Psoas muscle (tissue), 8 donors: ENCODE data around the gene CD68. TPM values are rescaled to one million over a fixed set of nuclear protein-coding genes. Genes with fewer than 3 reads are reported as not detected.

ENCODE experiments used
- ATAC-seq, 4 donors: fragments of 200-7000 bp; cut with Tn5 transposase; one replicate each; pipeline ENCODE4 v1.9.1; 2020; ENCODE audit warnings: moderate library complexity in 3 of 4, mild to moderate bottlenecking in 2 of 4
- DNase-seq, 2 donors: peaks; one replicate each; pipeline ENCODE4 v3.0.0-alpha.2; 2020
- H3K27ac ChIP-seq: fragments of 200-600 bp; one replicate; pipeline ENCODE4 v1.8.0; 2022
- H3K27me3 ChIP-seq, 3 donors: fragments of 200-600 bp in 1 of 3; one replicate each; pipeline versions ENCODE4 v1.6.1 to v1.8.0; 2013 to 2022; ENCODE audit warnings: low read length in 2 of 3, mild to moderate bottlenecking in 2 of 3, moderate library complexity in 1 of 3; ENCODE audit not compliant: insufficient read depth in 3 of 3
- H3K36me3 ChIP-seq, 2 donors: fragments of 200-600 bp in 1 of 2; one replicate each; pipeline versions ENCODE4 v1.6.1 to v1.8.0; 2013 to 2022; ENCODE audit warnings: low read depth in 1 of 2, mild to moderate bottlenecking in 1 of 2, moderate library complexity in 1 of 2; ENCODE audit not compliant: insufficient read depth in 1 of 2
- H3K4me1 ChIP-seq: fragments of 200-600 bp; one replicate; pipeline ENCODE4 v1.8.0; 2022
- H3K4me3 ChIP-seq: fragments of 200-600 bp; one replicate; pipeline ENCODE4 v1.8.0; 2022; ENCODE audit warnings: mild to moderate bottlenecking
- H3K9me3 ChIP-seq: fragments of 200-600 bp; one replicate; pipeline ENCODE4 v1.8.0; 2022
- CTCF ChIP-seq: fragments of 200-600 bp; IDR thresholded peaks from one replicate; pipeline ENCODE4 v1.8.0; 2022; ENCODE audit warnings: antibody characterized with exemption
- WGBS, 3 donors: extraction: QIAGEN DNeasy Blood & Tissue Kit; methylation state at CpG; one replicate each; pipeline versions ENCODE4 v1.1.6 to v1.1.7; 2013; 5-methylcytosine and 5-hydroxymethylcytosine counted together
- intact Hi-C, 2 donors: fragments of 100-400 bp; cut with DNase I; formaldehyde crosslinking; loops; one replicate each; pipeline versions ENCODE4 v1.11.0 to v1.14.2; 2022
- polyA plus RNA-seq, 3 donors: library from polyadenylated mRNA; stranded (reverse); fragments of 200-250 nt; gene quantifications; one replicate each; pipeline ENCODE4 v1.2.3, GENCODE V29; 2013
- total RNA-seq, 4 donors: library from RNA; stranded (reverse); fragmentation: NEBNext Ultra II Directional in 2 of 4; extraction: Animal tissue kit (Norgen Biotek cat#: 25700) in 2 of 4; gene quantifications; one replicate each; pipeline versions ENCODE4 v1.2.1 to v1.2.4, GENCODE V29; 2021 to 2023
- donor health status: healthy with polysubstance abuse.
- donor health status: DM: no; HTN: no; CAD: no; lungs with moderate emphysema.
- donor health status: Bipolar disorder and iron deficiency.
- donor health status: healthy.
- donor health status: DM: yes; HTN: yes; CAD: no.
- donor health status: DM: no; HTN: no; CAD: no.
- donor health status: DM: no; HTN: no; CAD: no.
- donor health status: DM: yes; HTN: yes; CAD: no.

CD68 gene
- total and polyA plus RNA-seq, 7 donors = 15.8 to 298 (median 21.8) TPM

DNA sequence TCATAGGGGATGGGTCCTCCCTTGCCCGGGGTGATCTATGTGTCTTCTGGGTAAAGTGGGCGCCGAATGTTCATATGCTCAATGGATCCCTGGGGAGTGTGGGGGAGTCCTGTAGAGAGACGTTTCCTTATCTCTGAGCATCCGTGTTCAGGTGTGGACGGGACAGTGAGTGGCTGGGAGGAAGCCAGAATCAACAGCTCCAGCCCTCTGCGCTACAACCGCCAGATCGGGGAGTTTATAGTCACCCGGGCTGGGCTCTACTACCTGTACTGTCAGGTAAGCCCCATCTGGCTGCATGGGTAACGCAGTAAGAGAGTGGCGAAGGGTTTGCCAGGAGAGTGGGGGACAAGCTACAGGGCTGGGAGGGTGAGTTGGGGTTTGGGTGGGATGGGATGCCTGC lies 22.8 kb upstream of the CD68 start:
- no peak for TF ChIP-seq CTCF
- WGBS, 3 donors = 86 to 89% (median 87%) methylated on average over 12 of the region's 12 CpGs
- Histone ChIP-seq H3K4me3 (no peak overlapping the region), H3K4me1 (peaks cover 29% of the 10 kb centered on the region), H3K36me3 (no peaks in the 10 kb centered on the region), H3K27me3 (no peaks in the 10 kb centered on the region), H3K9me3 (no peaks in the 10 kb centered on the region), H3K27ac (no peak overlapping the region)
- intact Hi-C loops = no loop called here
- DNase-seq (no peak), ATAC-seq (no peak)

DNA sequence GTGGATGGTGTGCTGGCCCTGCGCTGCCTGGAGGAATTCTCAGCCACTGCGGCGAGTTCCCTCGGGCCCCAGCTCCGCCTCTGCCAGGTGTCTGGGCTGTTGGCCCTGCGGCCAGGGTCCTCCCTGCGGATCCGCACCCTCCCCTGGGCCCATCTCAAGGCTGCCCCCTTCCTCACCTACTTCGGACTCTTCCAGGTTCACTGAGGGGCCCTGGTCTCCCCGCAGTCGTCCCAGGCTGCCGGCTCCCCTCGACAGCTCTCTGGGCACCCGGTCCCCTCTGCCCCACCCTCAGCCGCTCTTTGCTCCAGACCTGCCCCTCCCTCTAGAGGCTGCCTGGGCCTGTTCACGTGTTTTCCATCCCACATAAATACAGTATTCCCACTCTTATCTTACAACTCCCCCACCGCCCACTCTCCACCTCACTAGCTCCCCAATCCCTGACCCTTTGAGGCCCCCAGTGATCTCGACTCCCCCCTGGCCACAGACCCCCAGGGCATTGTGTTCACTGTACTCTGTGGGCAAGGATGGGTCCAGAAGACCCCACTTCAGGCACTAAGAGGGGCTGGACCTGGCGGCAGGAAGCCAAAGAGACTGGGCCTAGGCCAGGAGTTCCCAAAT lies 22.2 kb upstream of the CD68 start:
- no peak overlapping the region for H3K4me3 ChIP-seq
- no peak for DNase-seq
- H3K9me3 ChIP-seq = no peaks in the 10 kb centered on the region
- TF ChIP-seq CTCF = no peak
- no peak for ATAC-seq
- no peaks in the 10 kb centered on the region for H3K36me3 ChIP-seq
- 59 to 67% (median 66%) methylated on average over 16 to 19 of the region's 19 CpGs for WGBS, 3 donors
- H3K27ac ChIP-seq = peak overlapping the region; percentile 94
- intact Hi-C loops = no loop called here
- H3K4me1 ChIP-seq = peaks cover 29% of the 10 kb centered on the region
- H3K27me3 ChIP-seq = no peaks in the 10 kb centered on the region

DNA sequence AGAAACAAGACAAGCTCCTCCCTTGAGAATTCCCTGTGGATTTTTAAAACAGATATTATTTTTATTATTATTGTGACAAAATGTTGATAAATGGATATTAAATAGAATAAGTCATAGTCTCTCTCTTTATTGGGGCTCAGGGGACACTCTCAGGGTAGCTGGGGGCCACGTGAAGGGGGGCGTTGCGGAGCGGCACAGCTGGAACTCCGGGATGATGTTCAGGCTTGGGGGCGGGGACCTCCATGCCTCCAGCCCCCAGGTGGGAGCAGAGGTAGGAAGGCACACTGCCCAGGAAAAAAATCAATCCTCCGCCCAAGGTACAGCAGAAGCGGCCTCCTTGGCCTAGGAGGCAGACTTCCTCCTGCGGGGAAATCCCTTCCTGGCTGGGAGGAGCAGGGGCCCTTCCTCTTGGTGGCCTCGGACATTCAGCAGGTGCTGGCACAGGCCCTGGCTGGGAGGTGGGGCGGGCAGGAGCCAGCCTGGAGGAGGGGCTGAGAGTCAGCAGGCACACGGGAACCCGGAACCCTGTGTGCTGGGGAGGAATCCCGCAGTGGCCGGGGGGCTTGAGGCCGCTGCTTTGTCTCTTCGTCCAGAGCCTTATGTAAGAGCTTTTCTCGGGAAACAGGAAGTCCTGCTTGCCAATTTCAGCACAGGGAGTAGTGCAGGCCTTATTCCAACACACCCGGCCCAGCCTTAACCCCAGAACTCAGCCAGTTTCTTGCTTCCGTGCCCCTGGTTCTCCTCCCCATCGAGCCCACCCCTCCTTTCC lies 21.5 kb upstream of the CD68 start:
- 5 to 13% (median 6%) methylated on average over 19 to 21 of the region's 21 CpGs for WGBS, 3 donors
- Histone ChIP-seq H3K36me3 (peaks cover 0 to under 1% of the 10 kb centered on the region in 2 donors), H3K27me3 (no peaks in the 10 kb centered on the region), H3K9me3 (no peaks in the 10 kb centered on the region), H3K4me1 (peaks cover 35% of the 10 kb centered on the region), H3K4me3 (peak overlapping the region; percentile 96), H3K27ac (peak overlapping the region; percentile 94)
- no peak for TF ChIP-seq CTCF
- ATAC-seq (peak; percentile 36 to 51 (median 40)), DNase-seq (peak; percentile 82 to 91)
- intact Hi-C loops = loop anchor here in 1 of 2 donors (2.0 kb wide), 1 partner anchor 203 kb away; the partner anchor contains the start of gene TMEM95

DNA sequence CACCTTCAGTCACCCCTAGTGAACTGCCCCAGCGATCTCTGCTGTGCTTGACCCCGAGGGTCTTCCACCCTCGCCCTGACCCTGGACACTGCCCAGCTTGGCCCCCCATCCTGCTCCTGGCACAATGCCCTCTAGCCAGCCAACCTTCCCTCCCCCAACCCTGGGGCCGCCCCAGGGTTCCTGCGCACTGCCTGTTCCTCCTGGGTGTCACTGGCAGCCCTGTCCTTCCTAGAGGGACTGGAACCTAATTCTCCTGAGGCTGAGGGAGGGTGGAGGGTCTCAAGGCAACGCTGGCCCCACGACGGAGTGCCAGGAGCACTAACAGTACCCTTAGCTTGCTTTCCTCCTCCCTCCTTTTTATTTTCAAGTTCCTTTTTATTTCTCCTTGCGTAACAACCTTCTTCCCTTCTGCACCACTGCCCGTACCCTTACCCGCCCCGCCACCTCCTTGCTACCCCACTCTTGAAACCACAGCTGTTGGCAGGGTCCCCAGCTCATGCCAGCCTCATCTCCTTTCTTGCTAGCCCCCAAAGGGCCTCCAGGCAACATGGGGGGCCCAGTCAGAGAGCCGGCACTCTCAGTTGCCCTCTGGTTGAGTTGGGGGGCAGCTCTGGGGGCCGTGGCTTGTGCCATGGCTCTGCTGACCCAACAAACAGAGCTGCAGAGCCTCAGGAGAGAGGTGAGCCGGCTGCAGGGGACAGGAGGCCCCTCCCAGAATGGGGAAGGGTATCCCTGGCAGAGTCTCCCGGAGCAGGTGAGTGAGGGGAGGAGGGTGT lies 20.7 kb upstream of the CD68 start, which contains the start of gene TNFSF13:
TNFSF13 (plus strand) TSS at position 207 of the 776 bp plus-strand sequence; CDS start at position 497, 290 bp downstream.
- H3K9me3 ChIP-seq = no peaks in the 10 kb centered on the region
- intact Hi-C loops = loop anchor here in 1 of 2 donors (2.0 kb wide), 1 partner anchor 204 kb away; the partner anchor contains the start of gene TMEM95
- no peaks in the 10 kb centered on the region for H3K27me3 ChIP-seq
- ATAC-seq (no peak), DNase-seq (peak; percentile 60 to 75)
- peaks cover 0 to 8% of the 10 kb centered on the region in 2 donors for H3K36me3 ChIP-seq
- H3K4me3 ChIP-seq = peak within 1 kb of the TSS; percentile 96
- 41 to 47% (median 43%) methylated on average over 16 of the region's 16 CpGs for WGBS, 3 donors
- peak within 1 kb of the TSS; percentile 94 for H3K27ac ChIP-seq
- peaks cover 41% of the 10 kb centered on the region for H3K4me1 ChIP-seq
- TF ChIP-seq CTCF = no peak
